Liver (tissue), 9 donors: ENCODE results near the gene NHERF2. TPM values are rescaled to one million over a fixed set of nuclear protein-coding genes. Genes with fewer than 3 reads are reported as not detected.
A peak's percentile ranks its signal among the peaks of the same experiment; 100 is the strongest.

Experiments used
- DNase-seq: peaks from one replicate; pipeline ENCODE4 v3.0.0-alpha.2; 2017; ENCODE audit warnings: low spot score
- H3K27ac ChIP-seq, 2 donors: one replicate each; pipeline ENCODE4 v1.7.0; 2013; ENCODE audit warnings: inconsistent platforms in 2 of 2, low read length in 2 of 2, control low read depth in 1 of 2, low read depth in 1 of 2, mild to moderate bottlenecking in 1 of 2
- H3K27me3 ChIP-seq, 4 donors: one replicate each; pipeline versions ENCODE4 v1.6.1 to v1.7.0; 2013; ENCODE audit warnings: low read length in 3 of 4, inconsistent platforms in 1 of 4, mild to moderate bottlenecking in 1 of 4, moderate library complexity in 1 of 4; ENCODE audit not compliant: control insufficient read depth in 4 of 4, insufficient read depth in 4 of 4
- H3K36me3 ChIP-seq, 4 donors: one replicate each; pipeline versions ENCODE4 v1.6.1 to v1.7.0; 2013; ENCODE audit warnings: low read length in 3 of 4, mild to moderate bottlenecking in 3 of 4, low read depth in 1 of 4, moderate library complexity in 1 of 4; ENCODE audit not compliant: control insufficient read depth in 4 of 4, insufficient read depth in 3 of 4
- H3K4me1 ChIP-seq, 4 donors: one replicate each; pipeline versions ENCODE4 v1.6.1 to v1.7.0; 2013; ENCODE audit warnings: low read length in 3 of 4, mild to moderate bottlenecking in 3 of 4, moderate library complexity in 1 of 4; ENCODE audit not compliant: control insufficient read depth in 4 of 4, insufficient read depth in 4 of 4
- H3K4me3 ChIP-seq, 3 donors: one replicate each; pipeline versions ENCODE4 v1.6.1 to v1.7.0; 2013; ENCODE audit warnings: low read length in 3 of 3, control low read depth in 1 of 3, low read depth in 1 of 3, mild to moderate bottlenecking in 1 of 3
- H3K9ac ChIP-seq, 2 donors: one replicate each; pipeline ENCODE4 v1.7.0; 2013; ENCODE audit warnings: low read length in 2 of 2, mild to moderate bottlenecking in 2 of 2, moderate library complexity in 2 of 2, control low read depth in 1 of 2, low read depth in 1 of 2
- H3K9me3 ChIP-seq, 4 donors: one replicate each; pipeline versions ENCODE4 v1.6.1 to v1.7.0; 2013; ENCODE audit warnings: low read length in 3 of 4; ENCODE audit not compliant: control insufficient read depth in 4 of 4
- EGR1 ChIP-seq, 2 donors: IDR thresholded peaks; 2 replicates each; pipeline ENCODE4 v1.6.1; 2016 to 2018; ENCODE audit warnings: antibody characterized with exemption in 2 of 2, low read depth in 2 of 2
- GABPA ChIP-seq, 2 donors: IDR thresholded peaks in 1 of 2; conservative IDR thresholded peaks in 1 of 2; 2 replicates each; pipeline ENCODE4 v1.6.1; 2016; ENCODE audit warnings: antibody characterized with exemption in 2 of 2, mild to moderate bottlenecking in 1 of 2, moderate library complexity in 1 of 2
- JUND ChIP-seq, 2 donors: IDR thresholded peaks; 2 replicates each; pipeline ENCODE4 v1.6.1; 2016; ENCODE audit warnings: antibody characterized with exemption in 2 of 2
- NR2F2 ChIP-seq: IDR thresholded peaks from 2 replicates; pipeline ENCODE4 v1.6.1; 2016; ENCODE audit warnings: antibody characterized with exemption
- RAD21 ChIP-seq, 2 donors: IDR thresholded peaks; 2 replicates each; pipeline ENCODE4 v1.6.1; 2016; ENCODE audit warnings: antibody characterized with exemption in 2 of 2, mild to moderate bottlenecking in 2 of 2
- SP1 ChIP-seq: IDR thresholded peaks from 2 replicates; pipeline ENCODE4 v1.6.1; 2018; ENCODE audit warnings: antibody characterized with exemption, mild to moderate bottlenecking
- YY1 ChIP-seq: IDR thresholded peaks from 2 replicates; pipeline ENCODE4 v1.6.1; 2016; ENCODE audit warnings: antibody characterized with exemption, mild to moderate bottlenecking
- WGBS: extraction: QIAGEN DNeasy Blood & Tissue Kit; methylation state at CpG from one replicate; pipeline ENCODE4 v1.1.7; 2013; 5-methylcytosine and 5-hydroxymethylcytosine counted together
- polyA plus RNA-seq, 2 donors: library from polyadenylated mRNA; stranded (reverse) in 1 of 2; unstranded in 1 of 2; fragments of 200-250 nt in 1 of 2; fragments of >200 nt in 1 of 2; fragmentation: Nextera tagmentation in 1 of 2; extraction: Ambion mirVana in 1 of 2; gene quantifications; one replicate each; pipeline versions ENCODE4 v1.2.1 to v1.2.3, GENCODE V29; 2013 to 2015
- total RNA-seq, 2 donors: library from RNA; depleted of rRNA; stranded (reverse); fragments of >200 nt; gene quantifications; one replicate each; pipeline ENCODE4 v1.2.3, GENCODE V29; 2014
- TF ChIP-seq, protein P1 (sequence below): IDR thresholded peaks from 2 replicates; pipeline ENCODE4 v1.6.1; 2016; ENCODE audit warnings: antibody characterized with exemption
- TF ChIP-seq, protein P2 (sequence below): IDR thresholded peaks from 2 replicates; pipeline ENCODE4 v1.6.1; 2016; ENCODE audit warnings: antibody characterized with exemption
- TF ChIP-seq, protein P3 (sequence below): IDR thresholded peaks from 2 replicates; pipeline ENCODE4 v1.6.1; 2016; ENCODE audit warnings: antibody characterized with exemption
- TF ChIP-seq, protein P4 (sequence below): fragments of 150-350 bp; IDR thresholded peaks from 2 replicates; pipeline ENCODE4 v1.5.1; 2017; ENCODE audit warnings: improper control_type of control experiment, low read depth, low read length; ENCODE audit not compliant: missing input control
- TF ChIP-seq, protein P5 (sequence below): IDR thresholded peaks from 2 replicates; pipeline ENCODE4 v1.6.1; 2016; ENCODE audit warnings: antibody characterized with exemption, mild to moderate bottlenecking
- donor health status: healthy.
- donor health status: healthy.
- donor health status: healthy.
- donor health status: healthy.
- donor health status: healthy.

Gene NHERF2
- total and polyA plus RNA-seq, 4 donors = 36.6 to 205 (median 74.1) TPM

DNA sequence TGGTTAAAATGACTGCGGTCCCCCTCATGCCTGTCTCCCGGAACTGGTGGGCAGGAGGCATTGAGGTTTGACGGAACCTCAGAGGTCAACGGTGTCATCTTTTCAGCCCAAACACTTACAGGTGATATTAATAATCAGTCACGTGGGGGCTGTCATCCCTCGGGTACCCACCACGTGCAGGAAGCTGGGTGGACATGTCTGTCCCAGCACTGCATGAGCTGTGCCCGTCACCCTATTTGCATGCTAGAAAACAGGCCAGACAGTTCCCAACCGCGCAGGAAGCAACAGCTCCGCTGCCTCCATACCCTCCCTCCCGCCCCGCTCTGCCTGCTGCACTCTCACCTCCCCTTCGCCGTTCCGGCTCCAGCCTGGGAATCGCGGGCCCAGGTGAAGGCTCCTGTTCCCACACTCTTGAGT, 35.6 kb upstream of the NHERF2 start:
- H3K9me3 ChIP-seq = no peaks in the 10 kb centered on the region
- no peak overlapping the region for H3K27ac ChIP-seq
- H3K36me3 ChIP-seq = peaks cover 0 to 9% (median under 1%) of the 10 kb centered on the region in 4 donors
- H3K4me1 ChIP-seq = peaks cover 2 to 31% (median 17%) of the 10 kb centered on the region in 4 donors
- no peak overlapping the region for H3K9ac ChIP-seq
- H3K4me3 ChIP-seq = no peak overlapping the region
- TF ChIP-seq EGR1 (IDR thresholded peaks at IDR 0.05; ENCODE audit: low read depth in 2 of 2) = no peak
- TF ChIP-seq, protein P1, sequence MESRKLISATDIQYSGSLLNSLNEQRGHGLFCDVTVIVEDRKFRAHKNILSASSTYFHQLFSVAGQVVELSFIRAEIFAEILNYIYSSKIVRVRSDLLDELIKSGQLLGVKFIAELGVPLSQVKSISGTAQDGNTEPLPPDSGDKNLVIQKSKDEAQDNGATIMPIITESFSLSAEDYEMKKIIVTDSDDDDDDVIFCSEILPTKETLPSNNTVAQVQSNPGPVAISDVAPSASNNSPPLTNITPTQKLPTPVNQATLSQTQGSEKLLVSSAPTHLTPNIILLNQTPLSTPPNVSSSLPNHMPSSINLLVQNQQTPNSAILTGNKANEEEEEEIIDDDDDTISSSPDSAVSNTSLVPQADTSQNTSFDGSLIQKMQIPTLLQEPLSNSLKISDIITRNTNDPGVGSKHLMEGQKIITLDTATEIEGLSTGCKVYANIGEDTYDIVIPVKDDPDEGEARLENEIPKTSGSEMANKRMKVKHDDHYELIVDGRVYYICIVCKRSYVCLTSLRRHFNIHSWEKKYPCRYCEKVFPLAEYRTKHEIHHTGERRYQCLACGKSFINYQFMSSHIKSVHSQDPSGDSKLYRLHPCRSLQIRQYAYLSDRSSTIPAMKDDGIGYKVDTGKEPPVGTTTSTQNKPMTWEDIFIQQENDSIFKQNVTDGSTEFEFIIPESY = no peak
- TF ChIP-seq, protein P2, sequence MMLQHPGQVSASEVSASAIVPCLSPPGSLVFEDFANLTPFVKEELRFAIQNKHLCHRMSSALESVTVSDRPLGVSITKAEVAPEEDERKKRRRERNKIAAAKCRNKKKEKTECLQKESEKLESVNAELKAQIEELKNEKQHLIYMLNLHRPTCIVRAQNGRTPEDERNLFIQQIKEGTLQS = no peak
- TF ChIP-seq JUND (IDR thresholded peaks at IDR 0.05) = no peak
- no peak for TF ChIP-seq GABPA (IDR thresholded peaks at IDR 0.05 in 1 of 2, conservative IDR thresholded peaks at IDR 0.05 in 1 of 2)
- TF ChIP-seq NR2F2 = no peak
- TF ChIP-seq, protein P3, sequence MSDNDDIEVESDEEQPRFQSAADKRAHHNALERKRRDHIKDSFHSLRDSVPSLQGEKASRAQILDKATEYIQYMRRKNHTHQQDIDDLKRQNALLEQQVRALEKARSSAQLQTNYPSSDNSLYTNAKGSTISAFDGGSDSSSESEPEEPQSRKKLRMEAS = no peak
- no peak for TF ChIP-seq RAD21 (IDR thresholded peaks at IDR 0.05)
- TF ChIP-seq, protein P4, sequence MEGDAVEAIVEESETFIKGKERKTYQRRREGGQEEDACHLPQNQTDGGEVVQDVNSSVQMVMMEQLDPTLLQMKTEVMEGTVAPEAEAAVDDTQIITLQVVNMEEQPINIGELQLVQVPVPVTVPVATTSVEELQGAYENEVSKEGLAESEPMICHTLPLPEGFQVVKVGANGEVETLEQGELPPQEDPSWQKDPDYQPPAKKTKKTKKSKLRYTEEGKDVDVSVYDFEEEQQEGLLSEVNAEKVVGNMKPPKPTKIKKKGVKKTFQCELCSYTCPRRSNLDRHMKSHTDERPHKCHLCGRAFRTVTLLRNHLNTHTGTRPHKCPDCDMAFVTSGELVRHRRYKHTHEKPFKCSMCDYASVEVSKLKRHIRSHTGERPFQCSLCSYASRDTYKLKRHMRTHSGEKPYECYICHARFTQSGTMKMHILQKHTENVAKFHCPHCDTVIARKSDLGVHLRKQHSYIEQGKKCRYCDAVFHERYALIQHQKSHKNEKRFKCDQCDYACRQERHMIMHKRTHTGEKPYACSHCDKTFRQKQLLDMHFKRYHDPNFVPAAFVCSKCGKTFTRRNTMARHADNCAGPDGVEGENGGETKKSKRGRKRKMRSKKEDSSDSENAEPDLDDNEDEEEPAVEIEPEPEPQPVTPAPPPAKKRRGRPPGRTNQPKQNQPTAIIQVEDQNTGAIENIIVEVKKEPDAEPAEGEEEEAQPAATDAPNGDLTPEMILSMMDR = no peak
- no peak for TF ChIP-seq SP1
- peaks cover 0 to 9% (median 4%) of the 10 kb centered on the region in 4 donors for H3K27me3 ChIP-seq
- no peak for DNase-seq
- WGBS = 17% methylated on average over 18 of the region's 18 CpGs

DNA sequence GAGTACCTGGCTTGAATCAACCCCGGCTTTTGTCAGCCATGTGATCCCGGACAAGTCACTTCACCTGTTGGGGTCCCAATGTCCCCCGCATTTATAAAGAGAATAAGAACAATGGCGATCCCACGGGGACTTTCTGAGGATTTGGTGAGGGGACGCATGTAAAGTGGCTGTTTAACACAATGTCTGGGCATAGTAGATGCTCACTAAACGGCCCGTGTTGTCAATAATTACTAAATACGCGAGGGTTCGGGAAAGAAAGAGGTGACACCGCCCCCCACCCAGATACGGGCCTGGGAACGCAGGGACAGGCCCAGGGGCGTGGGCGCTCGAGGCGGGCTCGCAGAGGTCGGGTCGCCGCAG, 35.1 kb upstream of the NHERF2 start:
- peaks cover 0 to 5% (median under 1%) of the 10 kb centered on the region in 4 donors for H3K36me3 ChIP-seq
- TF ChIP-seq, protein P5, sequence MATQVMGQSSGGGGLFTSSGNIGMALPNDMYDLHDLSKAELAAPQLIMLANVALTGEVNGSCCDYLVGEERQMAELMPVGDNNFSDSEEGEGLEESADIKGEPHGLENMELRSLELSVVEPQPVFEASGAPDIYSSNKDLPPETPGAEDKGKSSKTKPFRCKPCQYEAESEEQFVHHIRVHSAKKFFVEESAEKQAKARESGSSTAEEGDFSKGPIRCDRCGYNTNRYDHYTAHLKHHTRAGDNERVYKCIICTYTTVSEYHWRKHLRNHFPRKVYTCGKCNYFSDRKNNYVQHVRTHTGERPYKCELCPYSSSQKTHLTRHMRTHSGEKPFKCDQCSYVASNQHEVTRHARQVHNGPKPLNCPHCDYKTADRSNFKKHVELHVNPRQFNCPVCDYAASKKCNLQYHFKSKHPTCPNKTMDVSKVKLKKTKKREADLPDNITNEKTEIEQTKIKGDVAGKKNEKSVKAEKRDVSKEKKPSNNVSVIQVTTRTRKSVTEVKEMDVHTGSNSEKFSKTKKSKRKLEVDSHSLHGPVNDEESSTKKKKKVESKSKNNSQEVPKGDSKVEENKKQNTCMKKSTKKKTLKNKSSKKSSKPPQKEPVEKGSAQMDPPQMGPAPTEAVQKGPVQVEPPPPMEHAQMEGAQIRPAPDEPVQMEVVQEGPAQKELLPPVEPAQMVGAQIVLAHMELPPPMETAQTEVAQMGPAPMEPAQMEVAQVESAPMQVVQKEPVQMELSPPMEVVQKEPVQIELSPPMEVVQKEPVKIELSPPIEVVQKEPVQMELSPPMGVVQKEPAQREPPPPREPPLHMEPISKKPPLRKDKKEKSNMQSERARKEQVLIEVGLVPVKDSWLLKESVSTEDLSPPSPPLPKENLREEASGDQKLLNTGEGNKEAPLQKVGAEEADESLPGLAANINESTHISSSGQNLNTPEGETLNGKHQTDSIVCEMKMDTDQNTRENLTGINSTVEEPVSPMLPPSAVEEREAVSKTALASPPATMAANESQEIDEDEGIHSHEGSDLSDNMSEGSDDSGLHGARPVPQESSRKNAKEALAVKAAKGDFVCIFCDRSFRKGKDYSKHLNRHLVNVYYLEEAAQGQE = no peak
- TF ChIP-seq, protein P3 = no peak
- TF ChIP-seq JUND (IDR thresholded peaks at IDR 0.05) = no peak
- TF ChIP-seq YY1 = no peak
- TF ChIP-seq EGR1 (IDR thresholded peaks at IDR 0.05; ENCODE audit: low read depth in 2 of 2) = no peak
- no peak for TF ChIP-seq NR2F2
- H3K9me3 ChIP-seq = no peaks in the 10 kb centered on the region
- peak overlapping the region in 1 of 2 donors; percentile 35 for H3K27ac ChIP-seq
- 17% methylated on average over 22 of the region's 22 CpGs for WGBS
- DNase-seq = no peak
- peak overlapping the region in 2 of 3 donors; percentile 2 to 35 for H3K4me3 ChIP-seq
- H3K4me1 ChIP-seq = peaks cover 2 to 31% (median 17%) of the 10 kb centered on the region in 4 donors
- H3K27me3 ChIP-seq = peaks cover 0 to 9% (median 4%) of the 10 kb centered on the region in 4 donors
- no peak overlapping the region for H3K9ac ChIP-seq
